Activated naive CD4-positive, alpha-beta T cell treated with anti-CD3 and anti-CD28 coated beads, Interleukin-2, amount 50 U/mL, for 24 hours (primary cell): ENCODE measurements around the gene PDCD11.
"Not testable (repeated sequence)": the region's sequence is repeated elsewhere in the genome, so short reads cannot be mapped to it uniquely, and the experiment has no call there.

Experiments used
- H3K27ac Mint-ChIP-seq: one replicate; pipeline ENCODE4 v1.8.0; 2021; ENCODE audit warnings: mild to moderate bottlenecking, mixed read lengths
- H3K27me3 Mint-ChIP-seq: one replicate; pipeline ENCODE4 v1.8.0; 2021; ENCODE audit warnings: mixed read lengths
- H3K36me3 Mint-ChIP-seq: one replicate; pipeline ENCODE4 v1.8.0; 2021; ENCODE audit warnings: mixed read lengths
- H3K4me1 Mint-ChIP-seq: one replicate; pipeline ENCODE4 v1.8.0; 2021; ENCODE audit warnings: mixed read lengths
- H3K4me3 Mint-ChIP-seq: one replicate; pipeline ENCODE4 v1.8.0; 2021; ENCODE audit warnings: mild to moderate bottlenecking, mixed read lengths
- H3K9me3 Mint-ChIP-seq: one replicate; pipeline ENCODE4 v1.8.0; 2021; ENCODE audit warnings: mixed read lengths

PDCD11 gene, protein sequence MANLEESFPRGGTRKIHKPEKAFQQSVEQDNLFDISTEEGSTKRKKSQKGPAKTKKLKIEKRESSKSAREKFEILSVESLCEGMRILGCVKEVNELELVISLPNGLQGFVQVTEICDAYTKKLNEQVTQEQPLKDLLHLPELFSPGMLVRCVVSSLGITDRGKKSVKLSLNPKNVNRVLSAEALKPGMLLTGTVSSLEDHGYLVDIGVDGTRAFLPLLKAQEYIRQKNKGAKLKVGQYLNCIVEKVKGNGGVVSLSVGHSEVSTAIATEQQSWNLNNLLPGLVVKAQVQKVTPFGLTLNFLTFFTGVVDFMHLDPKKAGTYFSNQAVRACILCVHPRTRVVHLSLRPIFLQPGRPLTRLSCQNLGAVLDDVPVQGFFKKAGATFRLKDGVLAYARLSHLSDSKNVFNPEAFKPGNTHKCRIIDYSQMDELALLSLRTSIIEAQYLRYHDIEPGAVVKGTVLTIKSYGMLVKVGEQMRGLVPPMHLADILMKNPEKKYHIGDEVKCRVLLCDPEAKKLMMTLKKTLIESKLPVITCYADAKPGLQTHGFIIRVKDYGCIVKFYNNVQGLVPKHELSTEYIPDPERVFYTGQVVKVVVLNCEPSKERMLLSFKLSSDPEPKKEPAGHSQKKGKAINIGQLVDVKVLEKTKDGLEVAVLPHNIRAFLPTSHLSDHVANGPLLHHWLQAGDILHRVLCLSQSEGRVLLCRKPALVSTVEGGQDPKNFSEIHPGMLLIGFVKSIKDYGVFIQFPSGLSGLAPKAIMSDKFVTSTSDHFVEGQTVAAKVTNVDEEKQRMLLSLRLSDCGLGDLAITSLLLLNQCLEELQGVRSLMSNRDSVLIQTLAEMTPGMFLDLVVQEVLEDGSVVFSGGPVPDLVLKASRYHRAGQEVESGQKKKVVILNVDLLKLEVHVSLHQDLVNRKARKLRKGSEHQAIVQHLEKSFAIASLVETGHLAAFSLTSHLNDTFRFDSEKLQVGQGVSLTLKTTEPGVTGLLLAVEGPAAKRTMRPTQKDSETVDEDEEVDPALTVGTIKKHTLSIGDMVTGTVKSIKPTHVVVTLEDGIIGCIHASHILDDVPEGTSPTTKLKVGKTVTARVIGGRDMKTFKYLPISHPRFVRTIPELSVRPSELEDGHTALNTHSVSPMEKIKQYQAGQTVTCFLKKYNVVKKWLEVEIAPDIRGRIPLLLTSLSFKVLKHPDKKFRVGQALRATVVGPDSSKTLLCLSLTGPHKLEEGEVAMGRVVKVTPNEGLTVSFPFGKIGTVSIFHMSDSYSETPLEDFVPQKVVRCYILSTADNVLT (N-terminal part only)

DNA sequence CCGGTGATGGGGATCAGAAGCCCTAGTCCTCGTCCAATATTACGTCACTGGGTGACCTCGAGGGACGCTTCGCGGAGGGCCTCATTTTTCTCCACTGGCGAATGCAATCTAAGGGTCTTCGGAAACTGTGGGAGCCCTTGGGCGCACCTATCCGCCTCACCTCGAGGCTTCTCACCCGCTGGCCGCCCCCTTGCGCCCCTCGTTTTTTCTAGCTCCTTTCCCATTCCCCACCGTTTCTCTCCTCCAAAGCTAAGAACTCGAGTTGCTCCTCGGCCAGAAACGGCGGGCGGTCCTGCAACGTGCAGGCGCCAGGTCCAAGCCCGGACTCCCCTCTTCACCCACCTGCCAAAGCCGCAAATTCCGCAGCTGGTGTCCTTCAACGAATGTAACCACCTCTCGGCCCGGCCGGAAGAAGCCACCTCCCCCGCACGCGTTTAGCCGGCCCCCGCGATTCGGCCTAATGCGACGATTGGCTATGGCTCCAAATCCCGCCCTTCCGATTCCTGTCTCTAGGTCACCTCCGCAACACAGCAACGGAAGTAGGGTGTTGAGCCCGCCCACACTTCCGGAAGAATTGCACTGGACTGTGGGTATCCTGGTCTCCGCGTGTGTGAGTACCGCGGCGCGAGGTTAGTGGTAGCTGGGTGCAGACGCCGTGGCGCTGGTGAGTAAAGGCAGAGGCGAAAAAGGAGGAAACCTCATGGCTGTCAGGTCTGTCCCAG lies at the start of gene PDCD11, which contains the start of gene ATP5MK:
PDCD11 (plus strand) TSS at position 560 of the 722 bp plus-strand sequence. CDS start 1,801 bp downstream, outside the sequence.
ATP5MK (minus strand) TSS at position 409 of the 722 bp plus-strand sequence. CDS start 4,018 bp downstream, outside the sequence.
- Mint-ChIP-seq H3K9me3 (no peaks in the 10 kb centered on the region), H3K4me1 (peaks cover 65% of the 10 kb centered on the region), H3K4me3 (peak within 1 kb of the TSS; percentile 100), H3K27ac (peak within 1 kb of the TSS; percentile 97), H3K27me3 (no peaks in the 10 kb centered on the region), H3K36me3 (peaks cover 33% of the 10 kb centered on the region)

DNA sequence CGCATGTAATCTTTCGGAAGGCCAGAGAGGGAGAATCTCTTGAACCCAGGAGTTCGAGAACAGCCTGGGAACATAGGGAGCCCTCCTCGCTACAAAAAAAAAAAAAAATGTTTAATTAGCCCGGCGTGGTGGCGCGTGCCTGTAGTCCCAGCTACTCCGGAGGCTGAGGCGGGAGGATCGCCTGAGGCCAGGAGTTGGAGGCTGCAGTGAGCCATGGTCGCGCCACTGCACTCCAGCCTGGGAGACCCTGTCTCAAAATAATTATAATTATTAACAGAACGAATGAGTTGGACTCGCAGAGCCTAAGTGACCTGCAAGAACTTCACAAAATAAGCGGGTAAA lies 46.3 kb upstream of the PDCD11 start:
- H3K4me1 Mint-ChIP-seq = peaks cover 8% of the 10 kb centered on the region
- no peaks in the 10 kb centered on the region for H3K27me3 Mint-ChIP-seq
- H3K9me3 Mint-ChIP-seq = no peaks in the 10 kb centered on the region
- peaks cover 2% of the 10 kb centered on the region for H3K36me3 Mint-ChIP-seq
- peak overlapping the region; percentile 94 for H3K4me3 Mint-ChIP-seq
- peak overlapping the region; percentile 87 for H3K27ac Mint-ChIP-seq

DNA sequence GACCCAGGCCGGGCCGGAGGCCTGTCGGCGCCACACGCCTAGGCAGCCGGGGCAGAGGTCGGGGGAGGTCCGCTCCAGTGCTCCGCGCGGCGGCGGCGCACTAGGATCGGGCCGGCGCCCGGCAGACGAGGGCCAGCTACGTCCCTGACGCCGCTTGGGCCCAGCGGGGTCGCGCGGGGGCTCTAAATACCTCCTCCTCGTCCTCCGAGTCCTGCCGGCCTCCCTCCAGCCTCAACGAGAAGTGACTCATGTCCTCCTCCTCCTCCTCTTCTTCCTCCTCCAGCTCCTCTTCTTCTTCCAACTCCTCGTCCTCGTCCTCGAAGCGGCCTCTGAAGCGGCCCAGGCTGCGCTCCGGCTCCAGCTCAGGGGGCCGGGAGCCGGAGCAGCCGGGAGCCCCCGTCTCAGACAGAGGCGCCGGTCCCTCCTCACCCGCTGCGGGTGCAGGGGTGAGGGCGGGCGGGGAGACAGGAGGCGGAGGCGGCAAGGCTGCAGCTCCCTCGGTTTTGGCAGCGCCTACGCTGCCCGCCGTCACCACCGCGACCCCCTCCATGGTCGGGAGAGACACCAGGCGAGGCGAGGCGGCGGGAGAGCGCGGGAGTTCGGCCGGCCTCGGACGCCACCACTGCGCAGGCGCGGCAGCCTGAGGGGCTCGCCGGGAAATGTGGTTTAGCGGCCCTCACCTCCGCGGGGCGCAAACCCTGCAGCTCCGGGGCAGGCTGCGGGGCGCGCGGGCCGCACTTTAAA lies 45.7 kb upstream of the PDCD11 start, which contains the start of gene PCGF6:
PCGF6 (minus strand) TSS at position 624 of the 744 bp plus-strand sequence; CDS start at position 550, 74 bp downstream.
- H3K36me3 Mint-ChIP-seq = peaks cover 2% of the 10 kb centered on the region
- peak within 1 kb of the TSS; percentile 94 for H3K4me3 Mint-ChIP-seq
- no peaks in the 10 kb centered on the region for H3K9me3 Mint-ChIP-seq
- H3K4me1 Mint-ChIP-seq = peaks cover 8% of the 10 kb centered on the region
- H3K27ac Mint-ChIP-seq = peak within 1 kb of the TSS; percentile 92
- no peaks in the 10 kb centered on the region for H3K27me3 Mint-ChIP-seq

DNA sequence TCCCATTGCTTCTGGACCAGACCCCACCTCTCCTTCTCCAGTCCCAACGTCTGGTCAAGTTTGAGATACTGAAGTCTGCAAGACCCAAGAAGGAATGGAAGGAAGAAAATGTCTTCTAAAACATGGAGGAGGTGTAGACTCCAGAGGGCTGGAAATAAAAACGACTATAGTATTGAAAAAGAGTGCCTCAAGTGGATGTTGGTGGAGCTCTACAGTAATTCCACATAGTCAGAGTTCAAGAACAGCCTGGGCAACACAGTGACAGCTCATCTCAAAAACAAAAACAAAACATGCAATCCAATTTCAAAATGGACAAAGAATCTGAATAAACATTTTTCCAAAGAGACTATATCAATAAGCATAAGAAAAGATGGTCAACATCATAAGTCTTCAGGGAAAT lies 43.1 kb upstream of the PDCD11 start:
- Mint-ChIP-seq H3K27me3 (no peaks in the 10 kb centered on the region), H3K36me3 (peaks cover 2% of the 10 kb centered on the region), H3K4me1 (peaks cover 8% of the 10 kb centered on the region), H3K27ac (no peak overlapping the region), H3K4me3 (no peak overlapping the region), H3K9me3 (no peaks in the 10 kb centered on the region)

DNA sequence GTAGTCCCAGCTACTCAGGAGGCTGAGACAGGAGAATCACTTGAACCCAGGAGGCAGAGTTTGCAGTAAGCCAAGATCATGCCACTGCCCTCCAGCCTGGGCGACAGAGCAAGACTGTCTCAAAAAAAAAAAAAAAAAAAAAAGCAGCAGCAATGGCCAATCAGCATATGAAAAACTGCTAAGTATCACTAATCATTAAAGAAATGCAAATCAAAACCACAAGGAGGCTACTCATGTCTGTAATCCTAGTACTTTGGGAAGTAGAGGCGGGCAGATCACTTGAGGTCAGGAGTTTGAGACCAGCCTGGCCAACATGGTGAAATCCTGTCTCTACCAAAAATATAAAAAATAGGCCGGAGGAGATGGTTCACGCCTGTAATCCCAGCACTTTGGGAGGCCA lies 41.9 kb upstream of the PDCD11 start:
- H3K27ac Mint-ChIP-seq, H3K27me3 Mint-ChIP-seq, H3K36me3 Mint-ChIP-seq, H3K9me3 Mint-ChIP-seq, H3K4me3 Mint-ChIP-seq, H3K4me1 Mint-ChIP-seq: not testable (repeated sequence)

DNA sequence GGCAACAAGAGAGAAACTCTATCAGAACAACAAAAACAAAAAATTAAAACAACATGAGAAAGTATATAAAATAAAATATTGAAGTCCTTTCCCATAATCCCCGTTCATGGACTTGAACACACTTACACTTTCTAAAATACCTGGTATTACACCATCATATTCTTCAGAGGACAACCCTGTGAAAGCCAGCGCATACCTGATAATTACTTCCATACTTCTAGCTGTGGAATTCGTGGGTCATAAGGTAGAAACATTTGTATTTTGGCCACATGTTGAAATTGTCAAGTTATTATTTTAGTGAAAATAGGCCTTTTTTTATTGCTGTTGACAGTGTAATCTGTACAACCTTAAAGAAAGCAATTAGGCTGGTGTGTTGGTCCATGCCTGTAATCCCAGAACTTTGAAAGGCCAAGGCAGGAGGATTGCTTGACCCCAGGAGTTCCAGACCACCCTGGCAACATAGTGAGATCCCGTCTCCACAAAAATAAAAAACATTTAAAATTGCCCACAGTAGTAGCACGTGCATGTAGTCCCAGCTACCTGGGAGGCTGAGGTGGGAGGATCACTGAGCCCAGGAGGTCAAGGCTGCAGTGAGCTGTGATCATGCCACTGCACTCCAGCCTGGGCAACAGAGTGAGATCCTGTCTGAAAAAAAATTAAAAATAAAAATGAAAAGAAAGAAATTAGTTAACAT lies 40.4 kb upstream of the PDCD11 start:
- H3K4me3 Mint-ChIP-seq = no peak overlapping the region
- no peaks in the 10 kb centered on the region for H3K9me3 Mint-ChIP-seq
- no peaks in the 10 kb centered on the region for H3K36me3 Mint-ChIP-seq
- H3K27me3 Mint-ChIP-seq = no peaks in the 10 kb centered on the region
- peaks cover 4% of the 10 kb centered on the region for H3K4me1 Mint-ChIP-seq
- H3K27ac Mint-ChIP-seq = no peak overlapping the region

DNA sequence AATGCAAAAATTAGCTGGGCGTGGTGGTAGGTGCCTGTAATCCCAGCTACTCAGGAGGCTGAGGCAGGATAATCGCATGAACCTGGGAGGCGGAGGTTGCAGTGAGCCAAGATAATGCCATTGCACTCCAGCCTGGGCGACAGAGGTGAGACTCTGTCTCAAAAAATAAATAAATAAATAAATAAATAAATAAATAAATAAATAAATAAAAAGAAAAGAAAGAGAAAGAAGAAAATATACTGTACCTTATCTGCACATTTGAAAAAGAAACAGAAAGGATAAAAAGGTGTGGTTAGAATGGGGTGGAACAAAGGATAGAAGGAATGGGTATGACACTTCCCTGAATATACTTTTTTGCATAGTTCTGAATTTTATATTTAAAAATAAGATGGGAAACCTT lies 36.9 kb upstream of the PDCD11 start:
- not testable (repeated sequence) for H3K4me3 Mint-ChIP-seq, H3K4me1 Mint-ChIP-seq, H3K36me3 Mint-ChIP-seq, H3K27me3 Mint-ChIP-seq, H3K27ac Mint-ChIP-seq, H3K9me3 Mint-ChIP-seq

DNA sequence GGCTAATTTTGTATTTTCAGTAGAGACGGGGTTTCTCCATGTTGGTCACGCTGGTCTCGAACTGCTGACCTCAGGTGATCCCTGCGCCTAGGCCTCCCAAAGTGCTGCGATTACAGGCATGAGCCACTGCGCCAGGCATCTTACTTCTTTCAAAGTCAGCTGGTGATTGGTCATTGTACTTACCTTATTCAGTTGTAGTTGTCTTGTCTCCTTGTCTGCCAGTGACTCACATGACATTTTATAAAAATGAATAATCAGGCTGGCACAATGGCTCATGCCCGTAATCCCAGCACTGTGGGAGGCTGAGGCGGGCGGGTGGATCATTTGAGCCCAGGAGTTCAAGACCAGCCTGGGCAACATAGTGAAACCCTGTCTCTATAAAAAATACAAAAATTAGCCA lies 35.6 kb upstream of the PDCD11 start:
- not testable (repeated sequence) for H3K27me3 Mint-ChIP-seq, H3K4me3 Mint-ChIP-seq, H3K4me1 Mint-ChIP-seq

DNA sequence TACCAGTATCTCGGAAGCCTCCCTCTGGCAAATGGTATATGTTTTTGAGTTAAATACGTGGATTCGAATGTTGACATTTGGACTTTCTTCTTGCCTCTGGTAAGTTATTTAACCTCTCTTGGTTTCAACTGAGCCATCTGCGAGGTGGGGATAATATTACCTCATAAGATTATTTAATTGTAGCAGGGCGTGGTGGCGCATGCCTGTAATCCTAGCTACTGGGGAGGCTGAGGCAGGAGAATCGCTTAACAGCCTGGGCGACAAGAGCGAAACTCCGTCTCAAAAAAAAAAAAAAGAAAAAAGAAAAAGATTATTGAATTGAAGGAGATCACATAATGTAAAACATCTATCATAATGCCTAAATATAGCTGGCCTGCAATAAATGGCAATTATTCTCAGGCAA lies 29.0 kb upstream of the PDCD11 start:
- Mint-ChIP-seq H3K36me3 (no peaks in the 10 kb centered on the region), H3K4me3 (peak overlapping the region; percentile 91), H3K9me3 (no peaks in the 10 kb centered on the region), H3K4me1 (peaks cover 25% of the 10 kb centered on the region), H3K27ac (peak overlapping the region; percentile 89), H3K27me3 (no peaks in the 10 kb centered on the region)

More for the DNA sequence above, 35.6 kb upstream of the PDCD11 start:
- not testable (repeated sequence) for H3K9me3 Mint-ChIP-seq, H3K27ac Mint-ChIP-seq, H3K36me3 Mint-ChIP-seq

DNA sequence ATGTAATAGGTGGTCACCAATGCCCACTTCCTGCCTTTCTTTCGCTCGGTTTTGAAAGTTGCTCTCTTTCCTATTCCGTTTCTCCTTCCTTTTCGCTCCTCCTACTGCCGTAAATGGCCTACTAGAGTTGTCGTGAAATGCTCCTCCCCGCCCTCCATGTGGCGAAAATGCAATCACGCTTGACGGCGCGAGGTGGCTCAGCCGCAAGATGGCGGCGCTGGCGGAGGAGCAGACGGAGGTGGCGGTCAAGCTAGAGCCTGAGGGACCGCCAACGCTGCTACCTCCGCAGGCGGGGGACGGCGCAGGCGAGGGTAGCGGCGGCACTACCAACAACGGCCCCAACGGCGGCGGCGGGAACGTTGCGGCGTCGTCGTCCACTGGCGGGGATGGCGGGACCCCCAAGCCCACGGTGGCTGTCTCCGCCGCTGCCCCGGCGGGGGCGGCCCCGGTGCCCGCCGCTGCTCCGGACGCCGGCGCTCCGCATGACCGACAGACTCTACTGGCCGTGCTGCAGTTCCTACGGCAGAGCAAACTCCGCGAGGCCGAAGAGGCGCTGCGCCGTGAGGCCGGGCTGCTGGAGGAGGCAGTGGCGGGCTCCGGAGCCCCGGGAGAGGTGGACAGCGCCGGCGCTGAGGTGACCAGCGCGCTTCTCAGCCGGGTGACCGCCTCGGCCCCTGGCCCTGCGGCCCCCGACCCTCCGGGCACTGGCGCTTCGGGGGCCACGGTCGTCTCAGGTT lies 28.5 kb upstream of the PDCD11 start, which contains the start of gene TAF5:
TAF5 (plus strand) TSS at position 195 of the 737 bp plus-strand sequence; CDS start at position 209, 14 bp downstream.
- Mint-ChIP-seq H3K4me3 (peak within 1 kb of the TSS; percentile 91), H3K36me3 (no peaks in the 10 kb centered on the region), H3K27me3 (no peaks in the 10 kb centered on the region), H3K9me3 (no peaks in the 10 kb centered on the region), H3K27ac (peak within 1 kb of the TSS; percentile 89), H3K4me1 (peaks cover 25% of the 10 kb centered on the region)

DNA sequence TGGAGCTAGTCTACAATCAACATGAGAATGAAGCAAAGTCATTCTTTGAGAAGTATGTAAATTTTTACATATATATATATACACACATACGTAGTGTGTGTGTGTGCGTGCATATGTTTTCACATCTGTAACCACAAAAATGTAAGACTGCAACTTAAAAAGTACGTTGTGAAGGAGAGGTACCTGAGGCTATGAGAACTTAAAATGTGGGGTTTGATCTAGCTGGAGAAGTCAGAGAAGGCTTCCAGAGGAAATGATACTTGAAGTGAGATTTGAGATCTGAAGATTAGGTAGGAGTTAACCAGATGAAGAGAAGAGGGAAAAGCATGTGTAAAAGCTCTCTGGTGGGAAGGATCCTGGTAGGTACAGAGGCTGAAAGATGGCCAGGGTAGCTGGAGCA lies 22.9 kb upstream of the PDCD11 start:
- Mint-ChIP-seq H3K9me3 (no peaks in the 10 kb centered on the region), H3K4me1 (peaks cover 38% of the 10 kb centered on the region), H3K27me3 (no peaks in the 10 kb centered on the region), H3K36me3 (peaks cover 12% of the 10 kb centered on the region), H3K4me3 (peak overlapping the region; percentile 31), H3K27ac (peak overlapping the region; percentile 57)

DNA sequence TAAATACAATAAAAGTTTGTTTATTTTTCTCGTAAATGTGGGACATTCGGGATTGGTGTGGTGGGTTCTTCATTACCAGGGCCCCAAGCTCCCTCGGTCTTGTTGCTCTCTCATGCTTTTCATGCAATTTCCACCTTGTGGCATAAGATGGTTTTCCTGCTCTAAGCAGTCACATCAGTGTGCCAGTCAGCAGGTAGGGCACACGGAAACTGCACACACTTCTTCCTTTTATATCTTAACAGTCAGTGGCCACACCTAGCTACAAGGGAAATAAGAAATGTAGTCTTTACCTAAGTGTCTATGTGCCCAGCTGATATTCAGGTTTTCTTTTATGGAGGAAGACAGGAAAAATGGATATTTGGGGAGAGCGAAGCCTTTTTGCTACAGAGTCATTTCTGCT lies 22.2 kb upstream of the PDCD11 start:
- Mint-ChIP-seq H3K36me3 (peaks cover 12% of the 10 kb centered on the region), H3K4me3 (no peak overlapping the region), H3K4me1 (peaks cover 36% of the 10 kb centered on the region), H3K9me3 (no peaks in the 10 kb centered on the region), H3K27ac (no peak overlapping the region), H3K27me3 (no peaks in the 10 kb centered on the region)

DNA sequence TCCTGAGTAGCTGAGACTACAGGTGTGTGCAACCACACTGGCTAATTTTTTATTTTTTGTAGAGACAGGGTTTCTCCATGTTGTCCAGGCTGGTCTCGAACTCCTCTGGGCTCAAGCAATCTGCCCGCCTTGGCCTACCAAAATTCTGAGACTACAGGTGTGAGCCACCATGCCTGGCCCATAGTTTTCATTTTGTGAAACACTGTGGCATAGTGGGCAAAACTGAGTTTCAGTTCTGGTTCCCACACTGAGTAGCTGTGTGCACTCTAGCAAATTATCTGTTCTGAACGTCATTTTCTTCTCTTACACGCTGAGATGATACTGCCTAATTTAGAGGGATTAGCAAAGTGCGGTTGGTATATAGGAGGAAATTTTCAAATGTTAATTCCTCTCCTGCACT lies 13.7 kb upstream of the PDCD11 start:
- Mint-ChIP-seq H3K27ac (no peak overlapping the region), H3K27me3 (no peaks in the 10 kb centered on the region), H3K9me3 (no peaks in the 10 kb centered on the region), H3K4me1 (no peaks in the 10 kb centered on the region), H3K4me3 (no peak overlapping the region), H3K36me3 (peaks cover 2% of the 10 kb centered on the region)
